SU-DHL-6 (cell line): ENCODE results near the gene MLLT10.

Experiments used
- H2AFZ ChIP-seq: fragments of 200-600 bp; sonication (generic); 2 replicates; pipeline ENCODE4 v1.6.1; 2014; ENCODE audit warnings: low read depth, mild to moderate bottlenecking, moderate library complexity, mixed read lengths, antibody characterized with exemption, low read length; ENCODE audit not compliant: severe bottlenecking
- H3F3A ChIP-seq: fragments of 200-600 bp; shearing (Covaris generic); 2 replicates; pipeline ENCODE4 v1.6.0; 2016; ENCODE audit warnings: antibody characterized with exemption, mild to moderate bottlenecking; ENCODE audit not compliant: insufficient read depth
- H3K27ac ChIP-seq: fragments of 200-600 bp; sonication (generic); 2 replicates; pipeline ENCODE4 v1.5.1; 2016; ENCODE audit warnings: low read depth, mild to moderate bottlenecking, low read length, moderate library complexity, mixed read lengths
- H3K27me3 ChIP-seq: fragments of 200-600 bp; sonication (generic), shearing (Covaris generic); 2 replicates; pipeline ENCODE4 v1.6.0; 2014; ENCODE audit warnings: mild to moderate bottlenecking, low read length
- H3K36me3 ChIP-seq: fragments of 200-600 bp; sonication (generic); 2 replicates; pipeline ENCODE4 v1.6.1; 2014; ENCODE audit warnings: mild to moderate bottlenecking, low read length, mixed read lengths
- H3K4me2 ChIP-seq: fragments of 300-600, 200-600 bp; shearing (Covaris generic), sonication (generic); 2 replicates; pipeline ENCODE4 v1.6.0; 2014; ENCODE audit warnings: low read length, low read depth, mild to moderate bottlenecking; ENCODE audit not compliant: poor library complexity, severe bottlenecking
- H3K4me3 ChIP-seq: fragments of 200-600 bp; sonication (generic); 2 replicates; pipeline ENCODE4 v1.5.1; 2014; ENCODE audit warnings: antibody characterized with exemption, low read length, mild to moderate bottlenecking, mixed read lengths; ENCODE audit not compliant: insufficient read depth, poor library complexity, severe bottlenecking
- H3K79me2 ChIP-seq: fragments of 200-600 bp; sonication (generic); 2 replicates; pipeline ENCODE4 v1.6.1; 2014; ENCODE audit warnings: mild to moderate bottlenecking, low read length, moderate library complexity; ENCODE audit not compliant: insufficient read depth
- H3K9ac ChIP-seq: fragments of 200-600 bp; sonication (generic); 2 replicates; pipeline ENCODE4 v1.7.0; 2014; ENCODE audit warnings: mild to moderate bottlenecking, low read length
- H3K9me2 ChIP-seq: fragments of 200-600 bp; sonication (generic); replicated peaks from 2 replicates; pipeline ENCODE4 v1.6.1; 2014; ENCODE audit warnings: low read length; ENCODE audit not compliant: insufficient read depth
- H3K9me3 ChIP-seq: fragments of 200-600 bp; sonication (generic); 2 replicates; pipeline ENCODE4 v1.6.1; 2014; ENCODE audit warnings: low read length, mixed read lengths; ENCODE audit not compliant: insufficient read depth
- H4K20me1 ChIP-seq: fragments of 200-600 bp; sonication (generic); 2 replicates; pipeline ENCODE4 v1.6.1; 2014; ENCODE audit warnings: low read depth, mild to moderate bottlenecking, antibody characterized with exemption, low read length, moderate library complexity, mixed read lengths
- CTCF ChIP-seq: fragments of 200-600 bp; sonication (generic); IDR thresholded peaks from one replicate; pipeline ENCODE4 v1.5.1; 2017; ENCODE audit warnings: antibody characterized with exemption, mild to moderate bottlenecking, low read length, moderate library complexity; ENCODE audit not compliant: insufficient read depth, poor library complexity, severe bottlenecking
- EZH2phosphoT487 ChIP-seq: fragments of 200-600 bp; sonication (generic), shearing (Covaris generic); conservative IDR thresholded peaks from 2 replicates; pipeline ENCODE4 v1.6.1; 2018; ENCODE audit warnings: mild to moderate bottlenecking, antibody characterized with exemption, low read length, moderate library complexity, mixed read lengths

Gene MLLT10

GRCh38 chr10:21758239-21758638 lies 224.2 kb downstream of the MLLT10 start:
- no peak overlapping the region for H2AFZ ChIP-seq
- no peaks in the 10 kb centered on the region for H3K9me2 ChIP-seq
- no peaks in the 10 kb centered on the region for H3K36me3 ChIP-seq
- no peak overlapping the region for H3K27ac ChIP-seq
- no peaks in the 10 kb centered on the region for H3K79me2 ChIP-seq
- H3K9ac ChIP-seq = no peak overlapping the region
- H3K4me3 ChIP-seq = no peak overlapping the region
- no peak overlapping the region for H3K4me2 ChIP-seq
- H3F3A ChIP-seq = no peaks in the 10 kb centered on the region
- no peaks in the 10 kb centered on the region for H3K27me3 ChIP-seq
- H4K20me1 ChIP-seq = no peaks in the 10 kb centered on the region
- no peaks in the 10 kb centered on the region for H3K9me3 ChIP-seq
- TF ChIP-seq CTCF (no peak), EZH2phosphoT487 (no peak)

- no peaks in the 10 kb centered on the region for H3K9me2 ChIP-seq
- H3K9me3 ChIP-seq = no peaks in the 10 kb centered on the region
- H3K4me3 ChIP-seq = no peak overlapping the region
- no peak overlapping the region for H3K4me2 ChIP-seq
- no peaks in the 10 kb centered on the region for H4K20me1 ChIP-seq
- H3K27me3 ChIP-seq = no peaks in the 10 kb centered on the region
- no peak overlapping the region for H3K9ac ChIP-seq
- H3F3A ChIP-seq = no peaks in the 10 kb centered on the region
- no peaks in the 10 kb centered on the region for H3K79me2 ChIP-seq
- no peak overlapping the region for H3K27ac ChIP-seq
- TF ChIP-seq EZH2phosphoT487 = no peak
- TF ChIP-seq CTCF = no peak
- no peak overlapping the region for H2AFZ ChIP-seq
- H3K36me3 ChIP-seq = no peaks in the 10 kb centered on the region
These were observed 224.7 kb downstream of the MLLT10 start for GRCh38 chr10:21758696-21759095.

GRCh38 chr10:21759232-21759631 lies 225.2 kb downstream of the MLLT10 start:
- H4K20me1 ChIP-seq = no peaks in the 10 kb centered on the region
- no peaks in the 10 kb centered on the region for H3K36me3 ChIP-seq
- TF ChIP-seq CTCF (no peak), EZH2phosphoT487 (no peak)
- H3K27ac ChIP-seq = no peak overlapping the region
- no peaks in the 10 kb centered on the region for H3K9me2 ChIP-seq
- H2AFZ ChIP-seq = no peak overlapping the region
- no peak overlapping the region for H3K9ac ChIP-seq
- H3K4me2 ChIP-seq = no peak overlapping the region
- no peaks in the 10 kb centered on the region for H3K27me3 ChIP-seq
- H3F3A ChIP-seq = no peaks in the 10 kb centered on the region
- no peaks in the 10 kb centered on the region for H3K79me2 ChIP-seq
- no peaks in the 10 kb centered on the region for H3K9me3 ChIP-seq
- no peak overlapping the region for H3K4me3 ChIP-seq

- H3K27ac ChIP-seq = no peak overlapping the region
These were observed 226.3 kb downstream of the MLLT10 start for GRCh38 chr10:21760332-21760731.

More at GRCh38 chr10:21760332-21760731, 226.3 kb downstream of the MLLT10 start:
- Histone ChIP-seq H3K9ac (no peak overlapping the region), H3K79me2 (no peaks in the 10 kb centered on the region), H4K20me1 (no peaks in the 10 kb centered on the region), H3K4me2 (no peak overlapping the region), H2AFZ (no peak overlapping the region), H3F3A (no peaks in the 10 kb centered on the region), H3K4me3 (no peak overlapping the region), H3K9me2 (no peaks in the 10 kb centered on the region), H3K27me3 (no peaks in the 10 kb centered on the region), H3K9me3 (no peaks in the 10 kb centered on the region), H3K36me3 (no peaks in the 10 kb centered on the region)
- no peak for TF ChIP-seq CTCF
- no peak for TF ChIP-seq EZH2phosphoT487
